ENCODE measurements around the gene TFAP2D. TPM values are rescaled to one million over a fixed set of nuclear protein-coding genes. Genes with fewer than 3 reads are reported as not detected.

Gene TFAP2D
- polyA plus RNA-seq: not detected
- long read RNA-seq, donor 1: 0 reads
- long read RNA-seq, donor 2: 0 reads
- long read RNA-seq, donor 3: 0 reads
- long read RNA-seq, donor 4: 0 reads
- long read RNA-seq, donor 5: 0 reads
- long read RNA-seq, donor 6: 0 reads
- long read RNA-seq, donor 7: 0 reads
- long read RNA-seq, donor 8: 0 reads
- long read RNA-seq, donor 9: 0 reads
- long read RNA-seq, donor 10: 0 reads

- Histone ChIP-seq H3K4me3 (ENCODE audit: low read depth in 1 of 3, low read length in 3 of 3) (no peak within 1 kb of the TSS), H3K27ac (ENCODE audit: low read depth in 1 of 3, low read length in 2 of 3) (no peak within 1 kb of the TSS), H3K36me3 (ENCODE audit: control insufficient read depth in 3 of 3, insufficient read depth in 2 of 3, low read depth in 1 of 3, low read length in 3 of 3) (no peaks in the 10 kb centered on the region), H3K27me3 (ENCODE audit: control insufficient read depth in 3 of 3, insufficient read depth in 3 of 3, low read length in 3 of 3) (peaks cover 2 to 86% (median 21%) of the 10 kb centered on the region in 3 donors), H3K9me3 (ENCODE audit: control insufficient read depth in 2 of 2, insufficient read depth in 1 of 2, low read depth in 1 of 2, low read length in 1 of 2) (no peaks in the 10 kb centered on the region), H3K4me1 (ENCODE audit: control insufficient read depth in 3 of 3, insufficient read depth in 2 of 3, low read depth in 1 of 3, low read length in 2 of 3) (no peaks in the 10 kb centered on the region)
- no peak for DNase-seq
- WGBS, 3 donors: 8 to 15% (median 9%) methylated on average over 4 of the region's 4 CpGs
- FAIRE-seq: no peak
Observed at GRCh38 chr6:50713226-50713625, at the start of gene TFAP2D. TFAP2D (plus strand) TSS chr6:50713526; CDS start chr6:50714056, 530 bp downstream.

GRCh38 chr6:50663806-50664205 lies 49.5 kb upstream of the TFAP2D start:
- FAIRE-seq: no peak
- H3K9me3 ChIP-seq (ENCODE audit: control insufficient read depth in 2 of 2, insufficient read depth in 1 of 2, low read depth in 1 of 2, low read length in 1 of 2): no peaks in the 10 kb centered on the region
- H3K27ac ChIP-seq (ENCODE audit: low read depth in 1 of 3, low read length in 2 of 3): no peak overlapping the region
- 87 to 92% (median 92%) methylated on average over 1 of the region's 1 CpG for WGBS, 3 donors
- no peaks in the 10 kb centered on the region for H3K36me3 ChIP-seq (ENCODE audit: control insufficient read depth in 3 of 3, insufficient read depth in 2 of 3, low read depth in 1 of 3, low read length in 3 of 3)
- H3K4me3 ChIP-seq (ENCODE audit: low read depth in 1 of 3, low read length in 3 of 3): no peak overlapping the region
- no peak for DNase-seq
- no peaks in the 10 kb centered on the region for H3K4me1 ChIP-seq (ENCODE audit: control insufficient read depth in 3 of 3, insufficient read depth in 2 of 3, low read depth in 1 of 3, low read length in 2 of 3)
- no peaks in the 10 kb centered on the region for H3K27me3 ChIP-seq (ENCODE audit: control insufficient read depth in 3 of 3, insufficient read depth in 3 of 3, low read length in 3 of 3)

GRCh38 chr6:50666089-50666488 lies 47.2 kb upstream of the TFAP2D start:
- Histone ChIP-seq H3K27me3 (ENCODE audit: control insufficient read depth in 3 of 3, insufficient read depth in 3 of 3, low read length in 3 of 3) (no peaks in the 10 kb centered on the region), H3K27ac (ENCODE audit: low read depth in 1 of 3, low read length in 2 of 3) (no peak overlapping the region), H3K4me1 (ENCODE audit: control insufficient read depth in 3 of 3, insufficient read depth in 2 of 3, low read depth in 1 of 3, low read length in 2 of 3) (no peaks in the 10 kb centered on the region), H3K9me3 (ENCODE audit: control insufficient read depth in 2 of 2, insufficient read depth in 1 of 2, low read depth in 1 of 2, low read length in 1 of 2) (no peaks in the 10 kb centered on the region), H3K36me3 (ENCODE audit: control insufficient read depth in 3 of 3, insufficient read depth in 2 of 3, low read depth in 1 of 3, low read length in 3 of 3) (no peaks in the 10 kb centered on the region), H3K4me3 (ENCODE audit: low read depth in 1 of 3, low read length in 3 of 3) (no peak overlapping the region)
- FAIRE-seq: no peak
- 84 to 91% (median 88%) methylated on average over 3 of the region's 3 CpGs for WGBS, 3 donors
- DNase-seq: no peak

GRCh38 chr6:50681213-50681824 lies 32.0 kb upstream of the TFAP2D start:
- no peaks in the 10 kb centered on the region for H3K27me3 ChIP-seq (ENCODE audit: control insufficient read depth in 3 of 3, insufficient read depth in 3 of 3, low read length in 3 of 3)
- no peaks in the 10 kb centered on the region for H3K36me3 ChIP-seq (ENCODE audit: control insufficient read depth in 3 of 3, insufficient read depth in 2 of 3, low read depth in 1 of 3, low read length in 3 of 3)
- 62 to 68% (median 64%) methylated on average over 4 of the region's 4 CpGs for WGBS, 3 donors
- H3K27ac ChIP-seq (ENCODE audit: low read depth in 1 of 3, low read length in 2 of 3): no peak overlapping the region
- H3K4me3 ChIP-seq (ENCODE audit: low read depth in 1 of 3, low read length in 3 of 3): no peak overlapping the region
- DNase-seq (no peak), FAIRE-seq (no peak)
- no peaks in the 10 kb centered on the region for H3K9me3 ChIP-seq (ENCODE audit: control insufficient read depth in 2 of 2, insufficient read depth in 1 of 2, low read depth in 1 of 2, low read length in 1 of 2)
- no peaks in the 10 kb centered on the region for H3K4me1 ChIP-seq (ENCODE audit: control insufficient read depth in 3 of 3, insufficient read depth in 2 of 3, low read depth in 1 of 3, low read length in 2 of 3)

- FAIRE-seq: no peak
- H3K27me3 ChIP-seq (ENCODE audit: control insufficient read depth in 3 of 3, insufficient read depth in 3 of 3, low read length in 3 of 3): no peaks in the 10 kb centered on the region
- no peaks in the 10 kb centered on the region for H3K4me1 ChIP-seq (ENCODE audit: control insufficient read depth in 3 of 3, insufficient read depth in 2 of 3, low read depth in 1 of 3, low read length in 2 of 3)
- H3K4me3 ChIP-seq (ENCODE audit: low read depth in 1 of 3, low read length in 3 of 3): no peak overlapping the region
- no peaks in the 10 kb centered on the region for H3K36me3 ChIP-seq (ENCODE audit: control insufficient read depth in 3 of 3, insufficient read depth in 2 of 3, low read depth in 1 of 3, low read length in 3 of 3)
- H3K27ac ChIP-seq (ENCODE audit: low read depth in 1 of 3, low read length in 2 of 3): no peak overlapping the region
- H3K9me3 ChIP-seq (ENCODE audit: control insufficient read depth in 2 of 2, insufficient read depth in 1 of 2, low read depth in 1 of 2, low read length in 1 of 2): no peaks in the 10 kb centered on the region
- 86 to 88% (median 87%) methylated on average over 3 of the region's 3 CpGs for WGBS, 3 donors
- DNase-seq: no peak
Observed at GRCh38 chr6:50689210-50689609, 24.1 kb upstream of the TFAP2D start.

- H3K36me3 ChIP-seq (ENCODE audit: control insufficient read depth in 3 of 3, insufficient read depth in 2 of 3, low read depth in 1 of 3, low read length in 3 of 3): no peaks in the 10 kb centered on the region
- no peak for FAIRE-seq
- no peak for DNase-seq
- H3K4me3 ChIP-seq (ENCODE audit: low read depth in 1 of 3, low read length in 3 of 3): no peak overlapping the region
- no peak overlapping the region for H3K27ac ChIP-seq (ENCODE audit: low read depth in 1 of 3, low read length in 2 of 3)
- H3K4me1 ChIP-seq (ENCODE audit: control insufficient read depth in 3 of 3, insufficient read depth in 2 of 3, low read depth in 1 of 3, low read length in 2 of 3): no peaks in the 10 kb centered on the region
- WGBS, 3 donors: 75 to 76% (median 75%) methylated on average over 4 of the region's 4 CpGs
- no peaks in the 10 kb centered on the region for H3K9me3 ChIP-seq (ENCODE audit: control insufficient read depth in 2 of 2, insufficient read depth in 1 of 2, low read depth in 1 of 2, low read length in 1 of 2)
- H3K27me3 ChIP-seq (ENCODE audit: control insufficient read depth in 3 of 3, insufficient read depth in 3 of 3, low read length in 3 of 3): no peaks in the 10 kb centered on the region
Observed at GRCh38 chr6:50691814-50692495, 21.4 kb upstream of the TFAP2D start.

GRCh38 chr6:50698546-50698945 lies 14.8 kb upstream of the TFAP2D start:
- H3K4me1 ChIP-seq (ENCODE audit: control insufficient read depth in 3 of 3, insufficient read depth in 2 of 3, low read depth in 1 of 3, low read length in 2 of 3): no peaks in the 10 kb centered on the region
- H3K27ac ChIP-seq (ENCODE audit: low read depth in 1 of 3, low read length in 2 of 3): no peak overlapping the region
- no peak overlapping the region for H3K4me3 ChIP-seq (ENCODE audit: low read depth in 1 of 3, low read length in 3 of 3)
- FAIRE-seq (no peak), DNase-seq (no peak)
- peaks cover 0 to 4% (median 0%) of the 10 kb centered on the region in 3 donors for H3K27me3 ChIP-seq (ENCODE audit: control insufficient read depth in 3 of 3, insufficient read depth in 3 of 3, low read length in 3 of 3)
- no peaks in the 10 kb centered on the region for H3K36me3 ChIP-seq (ENCODE audit: control insufficient read depth in 3 of 3, insufficient read depth in 2 of 3, low read depth in 1 of 3, low read length in 3 of 3)
- no peaks in the 10 kb centered on the region for H3K9me3 ChIP-seq (ENCODE audit: control insufficient read depth in 2 of 2, insufficient read depth in 1 of 2, low read depth in 1 of 2, low read length in 1 of 2)

- WGBS, 3 donors: 23 to 26% (median 25%) methylated on average over 11 of the region's 11 CpGs
- no peak for DNase-seq
- Histone ChIP-seq H3K27ac (ENCODE audit: low read depth in 1 of 3, low read length in 2 of 3) (no peak overlapping the region), H3K36me3 (ENCODE audit: control insufficient read depth in 3 of 3, insufficient read depth in 2 of 3, low read depth in 1 of 3, low read length in 3 of 3) (no peaks in the 10 kb centered on the region), H3K9me3 (ENCODE audit: control insufficient read depth in 2 of 2, insufficient read depth in 1 of 2, low read depth in 1 of 2, low read length in 1 of 2) (no peaks in the 10 kb centered on the region), H3K27me3 (ENCODE audit: control insufficient read depth in 3 of 3, insufficient read depth in 3 of 3, low read length in 3 of 3) (peaks cover 0 to 5% (median 0%) of the 10 kb centered on the region in 3 donors), H3K4me3 (ENCODE audit: low read depth in 1 of 3, low read length in 3 of 3) (no peak overlapping the region), H3K4me1 (ENCODE audit: control insufficient read depth in 3 of 3, insufficient read depth in 2 of 3, low read depth in 1 of 3, low read length in 2 of 3) (no peaks in the 10 kb centered on the region)
- FAIRE-seq: no peak
Observed at GRCh38 chr6:50699051-50699775, 14.1 kb upstream of the TFAP2D start.
